Activated naive CD4-positive, alpha-beta T cell treated with anti-CD3 and anti-CD28 coated beads, Interleukin-2, amount 10 ng/mL, durations not matched to agents 7 days and 5 days (primary cell): ENCODE measurements around the gene SLC23A1.
"Not testable (repeated sequence)": the region's sequence is repeated elsewhere in the genome, so short reads cannot be mapped to it uniquely, and the experiment has no call there.

Experiments used
- CTCF ChIA-PET: fragments of 350-600 bp; sonication (Branson Sonifier 250); formaldehyde crosslinking; loops from one replicate; lab custom pipeline; 2021; ENCODE audit warnings: antibody characterized with exemption; lab: Charles Lee
- DNase-seq: peaks from one replicate; pipeline ENCODE4 v3.0.0-alpha.2; 2020
- H3K27ac Mint-ChIP-seq: one replicate; pipeline ENCODE4 v1.8.0; 2021; ENCODE audit warnings: mild to moderate bottlenecking, moderate library complexity, mixed read lengths
- H3K27me3 Mint-ChIP-seq: one replicate; pipeline ENCODE4 v1.8.0; 2021; ENCODE audit warnings: mild to moderate bottlenecking, mixed read lengths
- H3K36me3 Mint-ChIP-seq: one replicate; pipeline ENCODE4 v1.8.0; 2021; ENCODE audit warnings: mixed read lengths
- H3K4me1 Mint-ChIP-seq: one replicate; pipeline ENCODE4 v1.8.0; 2021; ENCODE audit warnings: mixed read lengths
- H3K4me3 Mint-ChIP-seq: one replicate; pipeline ENCODE4 v1.8.0; 2021; ENCODE audit warnings: mild to moderate bottlenecking, moderate library complexity, mixed read lengths
- H3K9me3 Mint-ChIP-seq: one replicate; pipeline ENCODE4 v1.8.0; 2021; ENCODE audit warnings: mixed read lengths

The SLC23A1 gene

DNA sequence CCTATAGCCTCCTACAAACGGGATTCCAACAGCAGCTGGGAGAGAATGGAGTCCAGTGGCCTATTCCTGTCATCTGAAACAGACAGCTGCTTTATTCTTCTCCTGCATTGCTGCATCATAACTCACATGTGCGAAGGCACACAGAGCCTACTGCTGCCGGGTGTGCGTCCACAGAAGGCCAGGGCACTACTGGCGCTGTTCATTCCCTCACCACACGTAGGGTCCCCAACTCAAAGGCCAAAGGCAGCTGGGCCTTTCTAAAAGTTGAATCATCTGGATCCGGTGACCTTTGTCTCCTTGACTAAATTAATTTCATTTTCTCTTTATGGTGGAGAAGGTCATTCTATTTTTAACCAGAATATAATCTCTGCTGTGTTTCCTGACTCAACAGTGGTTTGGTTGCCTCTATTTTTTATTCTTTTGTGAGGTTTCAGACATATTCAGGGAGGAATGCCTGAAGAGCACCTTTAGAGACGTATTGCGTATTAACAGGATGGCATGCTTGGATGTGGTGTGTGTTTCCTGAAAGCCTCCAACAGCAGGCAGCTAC lies 31.6 kb upstream of the SLC23A1 start:
- CTCF ChIA-PET = interaction anchor here (0.7 to 4.0 kb wide), 5 partner anchors 9 to 351 kb away, joined by 3 to 23 read pairs (median 11); partner anchors contain the start of genes DNAJC18 and SPATA24
- no peak overlapping the region for H3K4me3 Mint-ChIP-seq

DNA sequence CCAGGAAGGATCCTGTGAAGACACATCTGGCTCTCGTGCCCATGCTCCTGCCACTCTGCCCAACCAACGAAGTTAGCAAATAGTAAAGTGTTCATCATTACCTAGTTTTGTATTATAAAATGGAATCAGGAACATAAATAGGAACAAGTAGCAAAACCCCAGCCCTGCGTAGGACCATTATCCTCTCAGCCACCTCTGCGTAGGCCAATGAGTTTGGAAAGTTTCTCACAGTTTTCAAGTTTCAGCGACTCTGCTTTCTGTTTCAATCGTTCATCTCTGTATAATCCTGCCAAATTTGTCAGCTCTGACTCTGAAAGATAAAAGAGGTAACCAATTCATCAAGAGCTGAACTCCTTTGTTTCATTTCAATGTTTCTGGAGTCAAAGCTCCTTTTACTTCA lies 30.9 kb upstream of the SLC23A1 start:
- Mint-ChIP-seq H3K36me3 (peaks cover 11% of the 10 kb centered on the region), H3K4me1 (peaks cover 56% of the 10 kb centered on the region), H3K27ac (peak overlapping the region; percentile 93), H3K27me3 (no peaks in the 10 kb centered on the region), H3K9me3 (no peaks in the 10 kb centered on the region), H3K4me3 (peak overlapping the region; percentile 24)
- DNase-seq = peak; percentile 33
- CTCF ChIA-PET = interaction anchor here (0.7 to 4.0 kb wide), 6 partner anchors 9 to 352 kb away, joined by 3 to 23 read pairs (median 7); partner anchors contain the start of genes DNAJC18, SPATA24 and STING1

More for the DNA sequence above, 31.6 kb upstream of the SLC23A1 start:
- peak overlapping the region; percentile 93 for H3K27ac Mint-ChIP-seq
- DNase-seq = peak; percentile 18
- H3K27me3 Mint-ChIP-seq = no peaks in the 10 kb centered on the region
- H3K4me1 Mint-ChIP-seq = peaks cover 58% of the 10 kb centered on the region
- peaks cover 14% of the 10 kb centered on the region for H3K36me3 Mint-ChIP-seq
- no peaks in the 10 kb centered on the region for H3K9me3 Mint-ChIP-seq

DNA sequence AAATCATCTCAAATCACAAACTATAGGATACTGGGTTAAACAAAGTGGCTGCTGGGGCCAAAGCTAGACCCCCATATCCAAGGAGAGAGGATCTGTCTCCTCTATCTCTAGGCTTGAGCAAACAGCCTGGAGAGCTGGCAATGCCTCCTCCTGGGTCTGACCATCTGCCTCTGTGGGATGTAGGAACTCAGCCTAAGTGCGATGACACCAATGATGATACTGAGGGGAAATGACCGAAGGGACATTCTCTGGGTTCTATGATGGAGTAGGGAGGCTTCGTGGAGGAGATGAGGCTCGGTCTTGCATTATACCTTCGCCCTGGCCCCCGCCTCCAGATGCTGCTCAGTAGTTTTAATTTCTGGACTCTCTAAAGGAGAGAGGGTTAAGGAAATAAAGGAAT lies 30.1 kb upstream of the SLC23A1 start:
- DNase-seq = peak; percentile 1
- no peak overlapping the region for H3K4me3 Mint-ChIP-seq
- H3K27me3 Mint-ChIP-seq = no peaks in the 10 kb centered on the region
- H3K36me3 Mint-ChIP-seq = peaks cover 7% of the 10 kb centered on the region
- CTCF ChIA-PET = interaction anchor here (1.2 to 4.0 kb wide), 3 partner anchors 10 to 69 kb away, joined by 3 to 22 read pairs (median 11); partner anchors contain the start of genes SPATA24 and STING1
- H3K9me3 Mint-ChIP-seq = no peaks in the 10 kb centered on the region
- no peak overlapping the region for H3K27ac Mint-ChIP-seq
- H3K4me1 Mint-ChIP-seq = peaks cover 48% of the 10 kb centered on the region

DNA sequence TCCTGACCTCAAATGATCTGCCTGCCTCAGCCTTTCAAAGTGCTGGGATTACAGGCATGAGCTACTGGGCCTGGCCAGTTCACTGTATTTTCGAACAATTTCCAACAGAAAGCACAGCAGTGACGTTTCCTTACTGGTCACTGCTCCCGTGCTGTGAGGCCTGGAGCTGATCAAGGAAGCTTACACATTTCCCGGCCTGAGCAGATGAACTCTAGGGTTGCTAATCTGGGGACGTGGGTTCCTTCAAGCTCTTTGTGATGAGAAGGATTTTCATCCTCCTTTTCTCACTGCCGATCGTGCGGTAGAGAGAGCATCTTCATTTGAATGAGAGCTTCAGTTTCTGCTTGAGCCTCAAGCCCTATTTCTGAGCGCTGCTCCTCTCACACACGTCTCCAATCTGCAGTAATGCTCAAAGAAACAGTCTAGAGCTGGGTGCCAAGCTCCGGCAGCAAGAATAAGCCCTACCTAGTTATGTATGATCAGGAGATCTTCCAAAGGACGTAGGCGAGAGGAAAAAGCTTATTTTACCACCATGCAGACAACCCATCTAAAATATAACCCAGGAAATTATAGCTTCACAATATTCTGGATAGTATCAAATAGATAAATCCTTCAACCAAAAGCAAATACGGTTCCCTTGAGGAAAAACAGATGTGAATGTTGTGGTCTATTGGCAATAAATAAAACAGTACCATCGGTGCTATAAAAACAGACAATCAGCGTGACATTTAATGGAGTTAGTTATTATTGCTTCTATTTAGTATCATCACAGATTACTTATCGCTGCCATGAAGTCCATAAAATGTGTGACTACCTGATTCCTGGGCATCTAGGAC lies 28.1 kb upstream of the SLC23A1 start:
- peak; percentile 5 for DNase-seq
- Mint-ChIP-seq H3K36me3 (peaks cover 9% of the 10 kb centered on the region), H3K9me3 (no peaks in the 10 kb centered on the region), H3K4me1 (peaks cover 50% of the 10 kb centered on the region), H3K27me3 (no peaks in the 10 kb centered on the region), H3K27ac (no peak overlapping the region), H3K4me3 (no peak overlapping the region)
- CTCF ChIA-PET = interaction anchor here (0.8 to 1.4 kb wide), 6 partner anchors 10 to 154 kb away, joined by 3 to 5 read pairs (median 3); no protein-coding TSS in a partner anchor

DNA sequence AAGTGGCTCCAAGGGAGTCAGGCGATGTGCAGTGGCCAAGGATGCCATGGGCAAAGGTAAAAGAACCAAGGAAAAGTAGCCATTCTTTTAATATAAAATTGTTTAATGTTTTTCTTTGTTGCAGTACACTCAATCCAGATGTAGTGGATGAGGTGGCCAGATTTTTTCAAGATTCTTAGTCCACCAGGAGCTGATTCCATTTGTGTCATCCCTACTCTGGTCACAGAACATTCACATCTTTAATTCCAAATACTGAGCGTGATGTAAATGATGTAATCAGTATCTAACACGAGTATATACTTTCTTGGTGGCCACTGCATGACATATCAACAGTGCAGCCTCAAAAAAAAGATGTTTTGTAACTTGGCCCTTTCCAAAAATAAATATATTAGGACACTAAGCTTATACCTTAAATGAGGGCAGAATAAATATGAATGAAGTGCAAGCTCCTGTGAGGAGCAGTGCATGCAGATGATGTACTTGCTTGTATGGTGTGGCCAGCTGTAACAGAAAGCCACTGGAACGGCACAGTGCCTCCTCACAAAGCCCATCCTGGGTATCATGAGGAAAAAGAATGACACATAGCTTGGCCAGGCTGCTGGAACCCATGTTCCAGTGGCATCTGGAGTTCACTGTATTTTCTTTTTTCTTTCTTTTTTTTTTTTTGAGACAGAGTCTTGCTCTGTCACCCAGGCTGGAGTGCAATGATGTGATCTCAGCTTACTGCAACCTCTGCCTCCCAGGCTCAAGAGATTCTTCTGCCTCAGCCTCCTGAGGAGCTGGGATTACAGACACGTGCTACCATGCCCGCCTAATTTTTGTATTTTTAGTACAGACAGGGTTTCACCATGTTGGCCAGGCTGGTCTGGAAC lies 27.3 kb upstream of the SLC23A1 start:
- peaks cover 9% of the 10 kb centered on the region for H3K36me3 Mint-ChIP-seq
- no peak for DNase-seq
- no peak overlapping the region for H3K4me3 Mint-ChIP-seq
- peaks cover 43% of the 10 kb centered on the region for H3K4me1 Mint-ChIP-seq
- CTCF ChIA-PET = interaction anchor here (0.7 to 1.4 kb wide), 6 partner anchors 10 to 155 kb away, joined by 3 to 5 read pairs (median 3); no protein-coding TSS in a partner anchor
- no peaks in the 10 kb centered on the region for H3K9me3 Mint-ChIP-seq
- H3K27me3 Mint-ChIP-seq = no peaks in the 10 kb centered on the region
- H3K27ac Mint-ChIP-seq = no peak overlapping the region

DNA sequence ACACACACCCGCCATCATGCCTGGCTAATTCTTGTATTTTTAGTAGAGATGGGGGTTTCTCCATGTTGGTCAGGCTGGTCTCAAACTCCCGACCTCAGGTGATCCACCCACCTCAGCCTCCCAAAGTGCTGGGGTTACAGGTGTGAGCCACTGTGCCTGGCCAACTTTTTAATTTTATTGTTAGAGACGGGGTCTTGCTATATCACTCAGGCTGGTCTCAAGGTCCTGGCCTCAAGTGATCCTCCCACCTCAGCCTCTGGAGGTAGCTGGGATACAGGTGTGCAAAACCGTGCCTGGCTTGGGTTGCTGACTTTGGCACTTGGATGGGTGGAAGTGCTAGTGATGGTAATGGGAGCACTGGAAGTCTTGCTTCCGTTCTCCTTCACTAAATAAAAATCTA lies 26.0 kb upstream of the SLC23A1 start:
- H3K27me3 Mint-ChIP-seq, H3K9me3 Mint-ChIP-seq, CTCF ChIA-PET, H3K27ac Mint-ChIP-seq, H3K36me3 Mint-ChIP-seq, H3K4me3 Mint-ChIP-seq: not testable (repeated sequence)
- H3K4me1 Mint-ChIP-seq = peaks cover 41% of the 10 kb centered on the region
- DNase-seq = peak; percentile 17

DNA sequence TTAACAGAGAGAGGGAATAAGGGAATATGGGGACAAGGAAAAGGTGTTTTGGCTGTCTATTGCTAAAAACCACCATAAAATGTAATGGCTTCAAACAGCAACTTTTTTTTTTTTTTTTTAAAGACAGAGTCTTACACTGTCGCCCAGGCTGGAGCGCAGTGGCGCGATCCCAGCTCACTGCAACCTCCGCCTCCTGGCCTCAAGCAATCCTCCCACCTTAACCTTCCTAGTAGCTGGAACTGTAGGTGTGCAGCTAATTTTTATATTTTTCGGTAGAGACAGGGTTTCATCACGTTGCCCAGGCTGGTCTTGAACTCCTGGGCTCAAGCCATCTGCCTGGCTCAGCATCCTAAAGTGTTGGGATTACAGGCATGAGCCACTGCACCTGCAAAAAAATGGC lies 25.1 kb upstream of the SLC23A1 start:
- no peak overlapping the region for H3K4me3 Mint-ChIP-seq
- DNase-seq = peak; percentile 15
- peaks cover 4% of the 10 kb centered on the region for H3K36me3 Mint-ChIP-seq
- peaks cover 39% of the 10 kb centered on the region for H3K4me1 Mint-ChIP-seq
- H3K27me3 Mint-ChIP-seq = no peaks in the 10 kb centered on the region
- CTCF ChIA-PET = no interaction called here
- no peaks in the 10 kb centered on the region for H3K9me3 Mint-ChIP-seq
- H3K27ac Mint-ChIP-seq = no peak overlapping the region

DNA sequence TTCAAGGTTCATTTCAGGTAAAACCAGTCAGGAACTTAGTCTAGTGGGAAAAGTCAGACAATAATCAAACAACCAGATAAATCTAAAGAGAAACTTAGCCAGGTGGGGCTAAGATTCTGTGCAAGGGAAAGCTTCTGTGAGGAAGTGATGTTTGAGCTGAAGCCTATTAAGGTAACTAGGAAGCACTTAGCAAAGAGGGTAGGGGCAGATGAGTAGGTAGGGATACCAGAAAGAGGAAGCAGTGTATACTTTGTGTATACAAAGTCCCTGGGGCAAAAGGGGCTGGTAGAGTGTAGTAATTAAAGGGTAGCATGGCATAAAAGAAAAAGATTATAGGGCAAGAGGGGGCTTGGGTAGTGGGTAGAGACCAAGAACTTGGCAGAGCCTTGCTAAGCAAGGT lies 24.4 kb upstream of the SLC23A1 start:
- no peaks in the 10 kb centered on the region for H3K27me3 Mint-ChIP-seq
- H3K36me3 Mint-ChIP-seq = peaks cover 2% of the 10 kb centered on the region
- DNase-seq = no peak
- peak overlapping the region; percentile 66 for H3K27ac Mint-ChIP-seq
- H3K9me3 Mint-ChIP-seq = no peaks in the 10 kb centered on the region
- H3K4me1 Mint-ChIP-seq = peaks cover 39% of the 10 kb centered on the region
- no peak overlapping the region for H3K4me3 Mint-ChIP-seq
- CTCF ChIA-PET = interaction anchor here (0.9 to 1.5 kb wide), 2 partner anchors 13 to 15 kb away, joined by 3 to 4 read pairs; no protein-coding TSS in a partner anchor

DNA sequence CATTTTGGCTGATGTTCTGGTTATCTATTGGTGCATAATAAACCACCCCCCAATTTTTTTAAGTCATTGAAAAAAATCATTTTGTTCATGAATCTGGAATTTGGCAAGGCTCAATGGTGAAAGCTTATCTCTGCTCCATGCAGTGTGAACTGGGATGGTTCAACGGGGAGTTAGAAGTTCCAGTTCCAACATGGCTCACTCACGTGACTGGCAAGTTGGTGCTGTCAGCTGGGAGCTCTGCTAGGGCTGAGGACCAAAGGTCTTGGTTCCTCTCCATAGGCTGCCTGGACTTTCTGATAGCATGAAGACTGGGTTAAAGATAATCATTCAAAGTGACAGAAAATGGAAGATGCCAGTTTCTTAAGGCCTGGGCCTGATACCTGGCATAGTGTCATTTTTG lies 23.9 kb upstream of the SLC23A1 start:
- DNase-seq = no peak
- H3K9me3 Mint-ChIP-seq = no peaks in the 10 kb centered on the region
- H3K36me3 Mint-ChIP-seq = peaks cover 2% of the 10 kb centered on the region
- CTCF ChIA-PET = interaction anchor here (0.8 to 1.5 kb wide), 4 partner anchors 9 to 14 kb away, joined by 3 to 4 read pairs (median 4); no protein-coding TSS in a partner anchor
- H3K4me1 Mint-ChIP-seq = peaks cover 40% of the 10 kb centered on the region
- H3K27me3 Mint-ChIP-seq = no peaks in the 10 kb centered on the region
- H3K27ac Mint-ChIP-seq = no peak overlapping the region
- H3K4me3 Mint-ChIP-seq = no peak overlapping the region

DNA sequence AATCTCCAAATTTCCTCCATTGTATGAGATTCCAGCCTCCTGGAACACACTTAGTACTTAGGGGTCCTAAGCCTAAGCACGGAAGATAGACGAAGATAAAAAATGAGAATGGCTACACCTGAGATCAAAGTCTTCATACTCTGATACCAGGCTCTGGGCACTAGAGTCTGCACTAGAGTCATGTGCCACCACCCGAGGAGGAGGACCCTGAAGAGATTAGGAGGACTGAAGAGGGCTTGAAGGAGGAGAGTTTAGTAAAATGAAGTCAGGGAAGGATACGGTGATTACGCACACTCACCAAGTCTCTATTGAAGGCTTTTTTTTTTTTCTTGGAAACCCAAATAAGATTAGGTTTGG lies 21.4 kb upstream of the SLC23A1 start:
- CTCF ChIA-PET = interaction anchor here (1.2 to 2.9 kb wide), 3 partner anchors 11 to 109 kb away, joined by 4 to 22 read pairs (median 5); no protein-coding TSS in a partner anchor
- Mint-ChIP-seq H3K36me3 (peaks cover 7% of the 10 kb centered on the region), H3K27me3 (no peaks in the 10 kb centered on the region), H3K9me3 (no peaks in the 10 kb centered on the region), H3K4me1 (peaks cover 40% of the 10 kb centered on the region), H3K4me3 (peak overlapping the region; percentile 85), H3K27ac (peak overlapping the region; percentile 98)
- peak; percentile 31 for DNase-seq

DNA sequence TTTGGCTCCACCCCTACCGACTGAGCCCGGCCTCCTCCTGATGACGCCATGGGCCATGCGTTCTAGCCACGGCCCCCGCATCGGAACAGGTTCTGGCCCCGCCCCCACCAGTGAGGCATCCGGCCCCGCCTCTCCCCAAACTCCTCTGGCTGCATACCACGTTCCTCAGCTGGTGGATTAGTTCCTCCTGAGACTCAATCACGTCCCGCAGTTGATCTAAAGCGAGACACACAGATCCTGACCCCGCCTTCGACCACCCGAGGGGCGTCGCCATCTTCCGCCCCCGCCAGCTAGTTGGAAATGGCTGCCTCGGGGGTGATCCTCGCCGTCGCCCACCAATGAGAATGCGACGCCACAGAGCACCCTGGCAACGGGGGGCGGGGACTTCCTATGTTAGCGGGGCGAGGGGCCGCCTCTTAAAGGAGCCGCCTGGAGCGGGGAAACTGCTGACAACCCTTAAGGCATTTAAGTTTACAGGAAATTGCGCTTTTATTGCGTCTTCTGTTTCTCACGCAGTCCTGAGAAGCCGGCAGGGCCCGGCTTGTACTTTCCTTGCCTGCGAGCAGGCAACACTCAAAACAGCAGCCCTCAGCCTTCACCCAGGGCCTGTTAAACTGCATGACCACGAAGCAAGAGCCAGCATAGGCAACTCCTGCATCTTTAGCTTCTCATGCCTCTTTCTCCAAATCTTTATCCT lies 20.8 kb upstream of the SLC23A1 start, which contains the start of gene SPATA24:
TSS of gene SPATA24 (minus strand) at position 303 of the 697 bp plus-strand sequence. CDS start at position 274, 29 bp downstream.
- CTCF ChIA-PET = interaction anchor here (0.5 to 2.9 kb wide), 6 partner anchors 11 to 1167 kb away, joined by 3 to 22 read pairs (median 6); no protein-coding TSS in a partner anchor
- H3K4me3 Mint-ChIP-seq = peak within 1 kb of the TSS; percentile 85
- peak; percentile 99 for DNase-seq
- H3K27ac Mint-ChIP-seq = peak within 1 kb of the TSS; percentile 98
- peaks cover 9% of the 10 kb centered on the region for H3K36me3 Mint-ChIP-seq
- H3K27me3 Mint-ChIP-seq = no peaks in the 10 kb centered on the region
- H3K4me1 Mint-ChIP-seq = peaks cover 40% of the 10 kb centered on the region
- H3K9me3 Mint-ChIP-seq = no peaks in the 10 kb centered on the region

DNA sequence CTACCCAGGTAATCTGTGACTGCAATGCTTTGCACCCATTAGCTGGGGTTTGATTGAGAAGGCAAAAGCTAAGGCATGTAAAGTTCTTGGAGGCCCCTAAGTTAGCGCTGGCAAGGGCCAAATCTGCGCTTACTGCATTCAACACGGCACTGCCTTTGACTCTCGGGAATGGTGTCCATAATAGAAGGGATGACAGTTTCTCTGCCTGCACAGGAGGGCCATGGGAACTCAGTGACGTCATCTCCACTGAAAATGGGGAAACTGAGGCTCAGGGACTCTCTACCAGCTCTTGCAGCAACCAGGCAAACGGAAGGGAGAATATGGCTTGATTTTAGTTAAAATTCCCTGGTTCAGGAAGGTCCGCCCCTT lies 20.3 kb upstream of the SLC23A1 start:
- DNase-seq = peak; percentile 25
- Mint-ChIP-seq H3K4me3 (peak overlapping the region; percentile 85), H3K36me3 (peaks cover 9% of the 10 kb centered on the region), H3K9me3 (no peaks in the 10 kb centered on the region), H3K27me3 (no peaks in the 10 kb centered on the region), H3K27ac (peak overlapping the region; percentile 98), H3K4me1 (peaks cover 40% of the 10 kb centered on the region)
- CTCF ChIA-PET = interaction anchor here (0.5 to 2.9 kb wide), 6 partner anchors 12 to 1168 kb away, joined by 3 to 22 read pairs (median 6); no protein-coding TSS in a partner anchor
